Measurements from ENCODE around the gene UGT1A9. TPM values are rescaled to one million over a fixed set of nuclear protein-coding genes. Genes with fewer than 3 reads are reported as not detected.
A peak's percentile ranks its signal among the peaks of the same experiment; 100 is the strongest.

The UGT1A9 gene
- total RNA-seq, 1 donor from 2014 or later, result not detected

GRCh38 chr2:233656443-233656842 is 15.3 kb upstream of the UGT1A9 start:
- Histone ChIP-seq H3K4me3 (no peak overlapping the region), H3K79me2 (ENCODE audit: low read depth) (no peaks in the 10 kb centered on the region), H3K9me3 (ENCODE audit: low read depth) (no peaks in the 10 kb centered on the region), H3K27ac (no peak overlapping the region), H3K27me3 (no peaks in the 10 kb centered on the region), H3K9ac (no peak overlapping the region), H3K4me1 (no peaks in the 10 kb centered on the region), H4K20me1 (ENCODE audit: low read depth) (no peaks in the 10 kb centered on the region), H3F3A (ENCODE audit: low read depth) (no peaks in the 10 kb centered on the region), H2AFZ (replicated peaks) (no peak overlapping the region), H3K36me3 (no peaks in the 10 kb centered on the region), H3K4me2 (no peak overlapping the region)
- Mint-ChIP-seq H3K4me3 (no peak overlapping the region), H3K9me3 (no peaks in the 10 kb centered on the region), H3K27me3 (ENCODE audit: insufficient read depth, low read depth) (peaks cover 2% of the 10 kb centered on the region), H3K4me1 (no peaks in the 10 kb centered on the region), H3K36me3 (no peaks in the 10 kb centered on the region), H3K27ac (peak overlapping the region; percentile 19)
- DNase-seq (ENCODE audit: low spot score), result no peak
- no peak for TF ChIP-seq EZH2phosphoT487 (IDR thresholded peaks at IDR 0.05)
- TF ChIP-seq EZH2 (IDR thresholded peaks at IDR 0.05), result no peak
- TF ChIP-seq, protein P1, sequence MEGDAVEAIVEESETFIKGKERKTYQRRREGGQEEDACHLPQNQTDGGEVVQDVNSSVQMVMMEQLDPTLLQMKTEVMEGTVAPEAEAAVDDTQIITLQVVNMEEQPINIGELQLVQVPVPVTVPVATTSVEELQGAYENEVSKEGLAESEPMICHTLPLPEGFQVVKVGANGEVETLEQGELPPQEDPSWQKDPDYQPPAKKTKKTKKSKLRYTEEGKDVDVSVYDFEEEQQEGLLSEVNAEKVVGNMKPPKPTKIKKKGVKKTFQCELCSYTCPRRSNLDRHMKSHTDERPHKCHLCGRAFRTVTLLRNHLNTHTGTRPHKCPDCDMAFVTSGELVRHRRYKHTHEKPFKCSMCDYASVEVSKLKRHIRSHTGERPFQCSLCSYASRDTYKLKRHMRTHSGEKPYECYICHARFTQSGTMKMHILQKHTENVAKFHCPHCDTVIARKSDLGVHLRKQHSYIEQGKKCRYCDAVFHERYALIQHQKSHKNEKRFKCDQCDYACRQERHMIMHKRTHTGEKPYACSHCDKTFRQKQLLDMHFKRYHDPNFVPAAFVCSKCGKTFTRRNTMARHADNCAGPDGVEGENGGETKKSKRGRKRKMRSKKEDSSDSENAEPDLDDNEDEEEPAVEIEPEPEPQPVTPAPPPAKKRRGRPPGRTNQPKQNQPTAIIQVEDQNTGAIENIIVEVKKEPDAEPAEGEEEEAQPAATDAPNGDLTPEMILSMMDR (IDR thresholded peaks at IDR 0.05), result no peak

- Mint-ChIP-seq H3K4me1 (no peaks in the 10 kb centered on the region), H3K36me3 (no peaks in the 10 kb centered on the region), H3K27ac (no peak overlapping the region), H3K27me3 (ENCODE audit: insufficient read depth, low read depth) (peaks cover 2% of the 10 kb centered on the region), H3K4me3 (no peak overlapping the region), H3K9me3 (no peaks in the 10 kb centered on the region)
- H3K79me2 ChIP-seq (ENCODE audit: low read depth), result no peaks in the 10 kb centered on the region
- TF ChIP-seq, protein P1 (IDR thresholded peaks at IDR 0.05), result no peak
- TF ChIP-seq EZH2phosphoT487 (IDR thresholded peaks at IDR 0.05), result no peak
- TF ChIP-seq EZH2 (IDR thresholded peaks at IDR 0.05), result no peak
- H3K27ac ChIP-seq, result no peak overlapping the region
- H2AFZ ChIP-seq (replicated peaks), result no peak overlapping the region
- H3K9me3 ChIP-seq (ENCODE audit: low read depth), result no peaks in the 10 kb centered on the region
- H3K36me3 ChIP-seq, result no peaks in the 10 kb centered on the region
- H4K20me1 ChIP-seq (ENCODE audit: low read depth), result no peaks in the 10 kb centered on the region
- no peak overlapping the region for H3K9ac ChIP-seq
- H3K4me1 ChIP-seq, result no peaks in the 10 kb centered on the region
- H3F3A ChIP-seq (ENCODE audit: low read depth), result no peaks in the 10 kb centered on the region
- DNase-seq (ENCODE audit: low spot score), result no peak
- no peak overlapping the region for H3K4me2 ChIP-seq
- no peaks in the 10 kb centered on the region for H3K27me3 ChIP-seq
- H3K4me3 ChIP-seq, result no peak overlapping the region
Observed at GRCh38 chr2:233658610-233659009, 13.1 kb upstream of the UGT1A9 start.

- Histone ChIP-seq H3K27ac (no peak overlapping the region), H3K4me3 (no peak overlapping the region), H3K36me3 (no peaks in the 10 kb centered on the region), H2AFZ (replicated peaks) (no peak overlapping the region), H3K9ac (no peak overlapping the region), H3K79me2 (ENCODE audit: low read depth) (no peaks in the 10 kb centered on the region), H3F3A (ENCODE audit: low read depth) (no peaks in the 10 kb centered on the region), H3K4me2 (no peak overlapping the region), H3K27me3 (no peaks in the 10 kb centered on the region), H3K4me1 (no peaks in the 10 kb centered on the region), H4K20me1 (ENCODE audit: low read depth) (no peaks in the 10 kb centered on the region), H3K9me3 (ENCODE audit: low read depth) (no peaks in the 10 kb centered on the region)
- no peak overlapping the region for H3K27ac Mint-ChIP-seq
- no peaks in the 10 kb centered on the region for H3K36me3 Mint-ChIP-seq
- no peak overlapping the region for H3K4me3 Mint-ChIP-seq
- H3K4me1 Mint-ChIP-seq, result no peaks in the 10 kb centered on the region
- H3K9me3 Mint-ChIP-seq, result no peaks in the 10 kb centered on the region
- H3K27me3 Mint-ChIP-seq (ENCODE audit: insufficient read depth, low read depth), result peaks cover 2% of the 10 kb centered on the region
- TF ChIP-seq EZH2phosphoT487 (IDR thresholded peaks at IDR 0.05) (no peak), EZH2 (IDR thresholded peaks at IDR 0.05) (no peak)
- TF ChIP-seq, protein P1 (IDR thresholded peaks at IDR 0.05), result no peak
- no peak for DNase-seq (ENCODE audit: low spot score)
Observed at GRCh38 chr2:233663911-233664310, 7.8 kb upstream of the UGT1A9 start.
